H1 (cell line): ENCODE data around the gene TERB1. TPM values are rescaled to one million over a fixed set of nuclear protein-coding genes. Genes with fewer than 3 reads are reported as not detected.

Source experiments
- CTCF ChIA-PET: fragments of 300-600 bp; sonication (Branson Sonifier 250); formaldehyde crosslinking; loops from one replicate; lab custom pipeline; 2021; ENCODE audit not compliant: partially characterized antibody; lab: Charles Lee
- POLR2A ChIA-PET: fragments of 300-600 bp; sonication (Branson Sonifier 250); formaldehyde crosslinking; loops from one replicate; lab custom pipeline; 2021; ENCODE audit warnings: inconsistent platforms; ENCODE audit not compliant: partially characterized antibody; lab: Charles Lee
- DNase-seq, 2 experiments: peaks; one replicate each; pipeline versions ENCODE4 v3.0.0 to v3.0.0-alpha.2; 2010 to 2022; ENCODE audit warnings: low spot score in 2 of 2, low read depth in 1 of 2, mixed read lengths in 1 of 2
- FAIRE-seq: peaks from 2 replicates; lab custom pipeline; 2011; peaks lifted over from hg19 to GRCh38; lab: Jason Lieb, UNC
- H2AFZ ChIP-seq: 2 replicates; pipeline ENCODE4 v1.8.1; 2012; ENCODE audit warnings: low read length, inconsistent platforms
- H2AK5ac ChIP-seq: 2 replicates; pipeline ENCODE4 v1.6.1; 2013; ENCODE audit warnings: low read depth, low read length
- H2BK120ac ChIP-seq: replicated peaks from 2 replicates; pipeline ENCODE3; 2013; ENCODE audit warnings: low read depth, low read length, inconsistent platforms
- H2BK12ac ChIP-seq: 2 replicates; pipeline ENCODE4 v1.6.1; 2013; ENCODE audit warnings: low read depth, low read length
- H2BK15ac ChIP-seq: 2 replicates; pipeline ENCODE4 v1.6.1; 2013; ENCODE audit warnings: low read length
- H2BK20ac ChIP-seq: 2 replicates; pipeline ENCODE4 v1.6.1; 2013; ENCODE audit warnings: low read length
- H2BK5ac ChIP-seq: 2 replicates; pipeline ENCODE4 v1.6.1; 2013; ENCODE audit warnings: low read depth, low read length
- H3K14ac ChIP-seq: 2 replicates; pipeline ENCODE4 v1.6.1; 2013; ENCODE audit warnings: inconsistent platforms; ENCODE audit not compliant: insufficient read length
- H3K18ac ChIP-seq: 2 replicates; pipeline ENCODE4 v1.6.1; 2013; ENCODE audit warnings: low read length; ENCODE audit errors: extremely low read depth
- H3K23ac ChIP-seq: 2 replicates; pipeline ENCODE4 v1.6.1; 2013; ENCODE audit warnings: inconsistent platforms; ENCODE audit not compliant: insufficient read length
- H3K23me2 ChIP-seq: 2 replicates; pipeline ENCODE4 v1.6.1; 2013; ENCODE audit warnings: low read depth, low read length
- H3K27ac ChIP-seq: 2 replicates; pipeline ENCODE4 v1.6.1; 2011; ENCODE audit warnings: low read depth, low read length, inconsistent platforms
- H3K27me3 ChIP-seq, 4 experiments: replicated peaks in 1 of 4; 1 replicate in 1 of 4; 2 replicates in 3 of 4; pipeline versions ENCODE4 v1.6.1 to v1.8.1; 2011 to 2013; ENCODE audit warnings: low read length in 3 of 4, mild to moderate bottlenecking in 3 of 4, inconsistent platforms in 2 of 4, mixed read lengths in 2 of 4, moderate library complexity in 1 of 4; ENCODE audit not compliant: control insufficient read depth in 3 of 4, insufficient read depth in 3 of 4; ENCODE audit errors: extremely low read depth in 1 of 4
- H3K36me3 ChIP-seq, 4 experiments: 2 replicates each; pipeline versions ENCODE4 v1.6.1 to v1.8.1; 2011 to 2013; ENCODE audit warnings: mild to moderate bottlenecking in 4 of 4, low read length in 3 of 4, moderate library complexity in 2 of 4, control low read depth in 1 of 4, inconsistent platforms in 1 of 4; ENCODE audit not compliant: insufficient read depth in 4 of 4, control insufficient read depth in 2 of 4
- H3K4ac ChIP-seq: replicated peaks from 2 replicates; pipeline ENCODE3; 2013; ENCODE audit warnings: low read length, low read depth, mixed read lengths, inconsistent platforms; ENCODE audit not compliant: insufficient read length
- H3K4me1 ChIP-seq, 4 experiments: replicated peaks in 1 of 4; 1 replicate in 1 of 4; 2 replicates in 3 of 4; pipeline versions ENCODE4 v1.6.1 to v1.8.1; 2011 to 2013; ENCODE audit warnings: low read length in 3 of 4, inconsistent platforms in 2 of 4, mixed read lengths in 1 of 4; ENCODE audit not compliant: insufficient read depth in 4 of 4, control insufficient read depth in 3 of 4
- H3K4me2 ChIP-seq, 2 experiments: 2 replicates each; pipeline versions ENCODE4 v1.6.1 to v1.8.1; 2011 to 2013; ENCODE audit warnings: low read depth in 2 of 2, low read length in 2 of 2, control low read depth in 1 of 2, inconsistent platforms in 1 of 2, mild to moderate bottlenecking in 1 of 2; ENCODE audit not compliant: insufficient read depth in 1 of 2
- H3K4me3 ChIP-seq, 4 experiments: fragments of 200-600, 300-600 bp in 1 of 4; sonication (generic), shearing (Covaris generic), sonication (Bioruptor Twin) in 1 of 4; 2 replicates each; pipeline versions ENCODE4 v1.5.1 to v1.8.1; 2011 to 2016; ENCODE audit warnings: low read length in 4 of 4, low read depth in 3 of 4, control low read depth in 2 of 4, inconsistent platforms in 2 of 4, mild to moderate bottlenecking in 2 of 4, mixed read lengths in 1 of 4, moderate library complexity in 1 of 4; ENCODE audit not compliant: insufficient read depth in 2 of 4; ENCODE audit errors: extremely low read depth in 1 of 4
- H3K56ac ChIP-seq: replicated peaks from 2 replicates; pipeline ENCODE3; 2013; ENCODE audit warnings: low read depth, mild to moderate bottlenecking, mixed read lengths, low read length, inconsistent platforms; ENCODE audit not compliant: insufficient read length
- H3K79me1 ChIP-seq: 2 replicates; pipeline ENCODE4 v1.6.1; 2013; ENCODE audit warnings: low read depth, low read length, control low read depth
- H3K79me2 ChIP-seq, 2 experiments: 2 replicates each; pipeline versions ENCODE4 v1.6.1 to v1.8.1; 2012 to 2013; ENCODE audit warnings: low read length in 2 of 2, mild to moderate bottlenecking in 2 of 2, inconsistent platforms in 1 of 2; ENCODE audit not compliant: insufficient read depth in 2 of 2, control insufficient read depth in 1 of 2
- H3K9ac ChIP-seq, 4 experiments: replicated peaks in 1 of 4; 1 replicate in 1 of 4; 2 replicates in 3 of 4; pipeline versions ENCODE4 v1.6.1 to v1.8.1; 2011 to 2013; ENCODE audit warnings: low read depth in 3 of 4, low read length in 3 of 4, control low read depth in 2 of 4, mild to moderate bottlenecking in 2 of 4, moderate library complexity in 2 of 4, inconsistent platforms in 1 of 4; ENCODE audit errors: extremely low read depth in 1 of 4
- H3K9me3 ChIP-seq, 2 experiments: 2 replicates each; pipeline versions ENCODE4 v1.6.1 to v1.8.1; 2012 to 2013; ENCODE audit warnings: mild to moderate bottlenecking in 2 of 2, moderate library complexity in 2 of 2, control low read depth in 1 of 2, inconsistent platforms in 1 of 2, low read depth in 1 of 2, low read length in 1 of 2, mixed read lengths in 1 of 2; ENCODE audit not compliant: insufficient read depth in 2 of 2
- H4K20me1 ChIP-seq, 2 experiments: replicated peaks in 1 of 2; 2 replicates each; pipeline versions ENCODE3 to v1.8.1; 2011 to 2013; ENCODE audit warnings: inconsistent platforms in 2 of 2, low read length in 2 of 2, mild to moderate bottlenecking in 1 of 2; ENCODE audit not compliant: insufficient read depth in 2 of 2, control insufficient read depth in 1 of 2
- H4K5ac ChIP-seq: 2 replicates; pipeline ENCODE4 v1.6.1; 2013; ENCODE audit warnings: low read length, low read depth, mixed read lengths, inconsistent platforms; ENCODE audit not compliant: insufficient read length
- H4K8ac ChIP-seq: 2 replicates; pipeline ENCODE4 v1.8.0; 2013; ENCODE audit warnings: mild to moderate bottlenecking, moderate library complexity, low read length, inconsistent platforms; ENCODE audit not compliant: insufficient read depth; ENCODE audit errors: extremely low read depth
- H4K91ac ChIP-seq: replicated peaks from 2 replicates; pipeline ENCODE3; 2013; ENCODE audit warnings: low read length, mixed read lengths, inconsistent platforms; ENCODE audit not compliant: insufficient read length
- CEBPB ChIP-seq: IDR thresholded peaks from 2 replicates; pipeline ENCODE4 v1.6.1; 2012; ENCODE audit warnings: low read depth, low read length
- WGBS, 2 experiments: shearing (Covaris generic) in 1 of 2; methylation state at CpG; one replicate each; pipeline versions ENCODE4 v1.1.6 to v1.1.7; 2013 to 2015; ENCODE audit warnings: low lambda C conversion rate in 2 of 2, mixed read lengths in 2 of 2, inconsistent platforms in 1 of 2, low coverage in 1 of 2, missing lambda C conversion rate in 1 of 2; ENCODE audit not compliant: insufficient replicate concordance in 2 of 2, insufficient coverage in 1 of 2, insufficient read length in 1 of 2; ENCODE audit errors: extremely low coverage in 1 of 2, missing lambda C conversion rate in 1 of 2; 5-methylcytosine and 5-hydroxymethylcytosine counted together
- polyA plus RNA-seq, 7 experiments: library from polyadenylated mRNA; depleted of rRNA in 3 of 7; stranded (reverse) in 5 of 7; unstranded in 2 of 7; fragments of >200 nt in 5 of 7; fragments of 200-250 nt in 2 of 7; gene quantifications; 1 replicate in 5 of 7; 2 replicates in 1 of 7; 4 replicates in 1 of 7; pipeline versions ENCODE4 v1.2.1 to v1.2.3, GENCODE V29; 2011 to 2013; ENCODE audit warnings: missing spikeins in 2 of 7, mixed read lengths in 2 of 7
- total RNA-seq: library from RNA; stranded (reverse); fragmentation: NEBNext Ultra II Directional; extraction: Animal tissue kit (Norgen Biotek cat#: 25700); gene quantifications from 2 replicates; pipeline ENCODE4 v1.2.1, GENCODE V29; 2021

The TERB1 gene
- total and polyA plus RNA-seq, 2 of the 8 experiments (the other 6 are each of a cell fraction or from before 2014, with no cell fraction given): not detected

GRCh38 chr16:66802159-66802558 is 775 bp upstream of the TERB1 start:
- Histone ChIP-seq H2BK20ac (no peak overlapping the region), H3K79me2 (no peaks in the 10 kb centered on the region), H3K56ac (no peak overlapping the region), H3K79me1 (no peaks in the 10 kb centered on the region), H3K14ac (no peak overlapping the region), H4K20me1 (no peaks in the 10 kb centered on the region), H2AFZ (no peak overlapping the region), H3K23ac (no peak overlapping the region), H4K5ac (no peak overlapping the region), H3K27ac (no peak overlapping the region), H3K4me1 (no peaks in the 10 kb centered on the region; a peak in 1 of 7 replicates), H3K4me3 (no peak overlapping the region), H3K9ac (no peak overlapping the region), H3K9me3 (no peaks in the 10 kb centered on the region), H3K18ac (no peak overlapping the region), H2BK120ac (no peak overlapping the region), H3K23me2 (no peaks in the 10 kb centered on the region), H3K36me3 (peaks cover 14 to 45% (median 26%) of the 10 kb centered on the region in 4 experiments), H2BK5ac (no peak overlapping the region), H3K4me2 (no peak overlapping the region), H3K4ac (no peak overlapping the region), H4K91ac (no peak overlapping the region), H3K27me3 (no peaks in the 10 kb centered on the region), H2AK5ac (no peak overlapping the region), H2BK12ac (no peak overlapping the region), H2BK15ac (no peak overlapping the region), H4K8ac (no peak overlapping the region)
- DNase-seq (no peak), FAIRE-seq (no peak)
- ChIA-PET POLR2A (interaction anchor here (0.9 to 1.7 kb wide), 6 partner anchors 12 to 76 kb away, joined by 3 to 6 read pairs (median 4); no protein-coding TSS in a partner anchor), CTCF (interaction anchor here (0.8 to 1.4 kb wide), 2 partner anchors 28 to 66 kb away, joined by 4 to 5 read pairs; partner anchors contain the start of gene NAE1)
- WGBS, 2 experiments: 90% methylated on average over 5 of the region's 5 CpGs; no CpG with 5 or more reads in 1 of the 2 experiments
- TF ChIP-seq CEBPB: no peak
